GM21367 (cell line): ENCODE measurements around the gene ABCA7.
"Not testable (repeated sequence)": the region's sequence is repeated elsewhere in the genome, so short reads cannot be mapped to it uniquely, and the experiment has no call there.

Experiments used
- ATAC-seq: cut with Tn5 transposase; IDR thresholded peaks from one replicate; pipeline ENCODE4 v1.9.1; 2021; ENCODE audit not compliant: unreplicated experiment

Gene ABCA7

GRCh38 chr19:1017115-1017905 is 22.6 kb upstream of the ABCA7 start:
- no peak for ATAC-seq

- ATAC-seq = no peak
Measured at GRCh38 chr19:1017906-1018305, 22.0 kb upstream of the ABCA7 start.

- no peak for ATAC-seq
Measured at GRCh38 chr19:1018393-1018792, 21.5 kb upstream of the ABCA7 start.

- no peak for ATAC-seq
Measured at GRCh38 chr19:1018932-1019615, 20.8 kb upstream of the ABCA7 start.

GRCh38 chr19:1019616-1019961 is 20.3 kb upstream of the ABCA7 start:
- ATAC-seq = no peak

- ATAC-seq = peak; percentile 2
Measured at GRCh38 chr19:1019980-1020867, 19.7 kb upstream of the ABCA7 start.

- ATAC-seq = peak; percentile 64
Measured at GRCh38 chr19:1020868-1021425, 19.0 kb upstream of the ABCA7 start, which contains the start of gene TMEM259. Gene TMEM259, minus strand, starts transcription at chr19:1021123. Its CDS starts 127 bp downstream, at chr19:1020996.

- ATAC-seq = not testable (repeated sequence)
Measured at GRCh38 chr19:1023883-1024188, 16.1 kb upstream of the ABCA7 start.

GRCh38 chr19:1025080-1025479 is 14.8 kb upstream of the ABCA7 start:
- ATAC-seq = not testable (repeated sequence)

- ATAC-seq = peak; percentile 41
Measured at GRCh38 chr19:1025960-1026782, 13.7 kb upstream of the ABCA7 start, which contains the start of gene CNN2. Gene CNN2, plus strand, starts transcription at chr19:1026608. Its CDS starts 54 bp downstream, at chr19:1026662.

- ATAC-seq = no peak
Measured at GRCh38 chr19:1026783-1027649, 12.9 kb upstream of the ABCA7 start.

GRCh38 chr19:1027650-1028061 is 12.3 kb upstream of the ABCA7 start:
- ATAC-seq = no peak

- ATAC-seq = no peak
Measured at GRCh38 chr19:1028062-1028926, 11.6 kb upstream of the ABCA7 start.

GRCh38 chr19:1032264-1032867 is 7.5 kb upstream of the ABCA7 start:
- no peak for ATAC-seq

GRCh38 chr19:1035998-1036621 is 3.8 kb upstream of the ABCA7 start:
- ATAC-seq = no peak

GRCh38 chr19:1037621-1038064 is 2.3 kb upstream of the ABCA7 start:
- no peak for ATAC-seq

GRCh38 chr19:1038978-1039645 is 795 bp upstream of the ABCA7 start:
- ATAC-seq = no peak
